ENCODE results near the gene CCDC150.
"Not testable (repeated sequence)": the region's sequence is repeated elsewhere in the genome, so short reads cannot be mapped to it uniquely, and the experiment has no call there.

DNA sequence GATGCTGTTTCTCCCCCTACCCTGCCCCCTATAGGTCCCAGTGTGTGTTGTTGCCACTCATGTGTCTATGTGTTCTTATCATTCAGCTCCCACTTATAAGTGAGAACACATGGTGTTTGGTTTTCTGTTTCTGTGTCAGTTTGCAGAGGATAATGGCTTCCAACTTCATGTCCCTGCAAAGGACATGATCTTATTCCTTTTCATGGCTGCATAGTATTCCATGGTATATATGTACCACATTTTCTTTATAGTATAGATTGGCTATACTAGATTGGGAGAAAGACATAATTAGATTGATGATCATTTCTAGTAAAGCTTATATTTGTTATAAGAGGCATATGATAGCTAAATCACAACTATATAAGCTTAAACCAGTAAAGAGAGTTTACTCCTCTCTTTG, 97.1 kb downstream of the CCDC150 start:
- not testable (repeated sequence) for TF ChIP-seq NFE2 (IDR thresholded peaks at IDR 0.05; ENCODE audit: low read depth); ZNF316 (IDR thresholded peaks at IDR 0.05)

Data from K562 (cell line).